Ramos (cell line): ENCODE results near the gene IFT81.
"Not testable (repeated sequence)": the region's sequence is repeated elsewhere in the genome, so short reads cannot be mapped to it uniquely, and the experiment has no call there.

Experiments used
- in situ Hi-C: fragments of 300-500 bp; cut with MboI; formaldehyde crosslinking; loops from one replicate; pipeline ENCODE4 v1.14.3; 2022; ENCODE audit warnings: low sequenced_read_pairs; ENCODE audit not compliant: unreplicated experiment

Gene IFT81, protein sequence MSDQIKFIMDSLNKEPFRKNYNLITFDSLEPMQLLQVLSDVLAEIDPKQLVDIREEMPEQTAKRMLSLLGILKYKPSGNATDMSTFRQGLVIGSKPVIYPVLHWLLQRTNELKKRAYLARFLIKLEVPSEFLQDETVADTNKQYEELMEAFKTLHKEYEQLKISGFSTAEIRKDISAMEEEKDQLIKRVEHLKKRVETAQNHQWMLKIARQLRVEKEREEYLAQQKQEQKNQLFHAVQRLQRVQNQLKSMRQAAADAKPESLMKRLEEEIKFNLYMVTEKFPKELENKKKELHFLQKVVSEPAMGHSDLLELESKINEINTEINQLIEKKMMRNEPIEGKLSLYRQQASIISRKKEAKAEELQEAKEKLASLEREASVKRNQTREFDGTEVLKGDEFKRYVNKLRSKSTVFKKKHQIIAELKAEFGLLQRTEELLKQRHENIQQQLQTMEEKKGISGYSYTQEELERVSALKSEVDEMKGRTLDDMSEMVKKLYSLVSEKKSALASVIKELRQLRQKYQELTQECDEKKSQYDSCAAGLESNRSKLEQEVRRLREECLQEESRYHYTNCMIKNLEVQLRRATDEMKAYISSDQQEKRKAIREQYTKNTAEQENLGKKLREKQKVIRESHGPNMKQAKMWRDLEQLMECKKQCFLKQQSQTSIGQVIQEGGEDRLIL

DNA sequence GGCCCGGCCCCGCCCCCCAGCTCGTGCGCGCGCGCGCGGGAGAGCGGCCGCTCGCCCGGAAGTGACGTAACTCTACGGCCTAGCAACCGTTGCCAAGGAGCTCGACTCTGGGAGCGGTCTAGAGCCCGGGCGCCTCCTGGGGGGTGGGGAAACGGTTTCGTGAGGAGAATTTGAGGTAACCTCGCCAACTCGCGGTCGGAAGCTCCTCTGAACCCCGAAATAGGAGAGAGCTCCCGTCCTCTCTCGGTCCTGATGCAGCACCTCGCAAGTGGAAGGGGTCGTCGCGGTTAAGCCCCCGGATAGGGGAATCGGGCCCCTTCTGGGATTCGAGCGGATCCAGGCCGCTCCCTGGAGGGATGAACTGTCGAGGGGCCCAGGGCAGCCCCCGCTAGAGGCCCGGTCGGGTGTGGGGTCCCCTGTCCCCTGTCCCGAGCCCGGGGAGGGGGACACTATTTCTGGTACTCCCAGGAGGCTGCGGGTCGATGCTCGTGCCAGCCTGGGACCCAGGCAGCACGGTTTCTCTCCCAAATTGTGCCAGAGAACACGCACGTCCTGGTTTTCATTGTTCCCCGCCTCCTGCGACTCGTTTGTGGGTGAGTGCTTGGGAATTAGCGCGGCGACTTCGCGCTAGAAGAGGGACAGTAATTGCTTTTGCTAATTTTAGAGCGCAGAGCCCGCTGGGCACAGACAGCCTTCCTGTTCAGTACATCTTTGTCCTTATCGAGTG lies at the start of gene IFT81:
Gene IFT81, plus strand, starts transcription at position 89 of the 727 bp plus-strand sequence. CDS start 3,024 bp downstream, outside the sequence.
- in situ Hi-C loops = no loop called here

DNA sequence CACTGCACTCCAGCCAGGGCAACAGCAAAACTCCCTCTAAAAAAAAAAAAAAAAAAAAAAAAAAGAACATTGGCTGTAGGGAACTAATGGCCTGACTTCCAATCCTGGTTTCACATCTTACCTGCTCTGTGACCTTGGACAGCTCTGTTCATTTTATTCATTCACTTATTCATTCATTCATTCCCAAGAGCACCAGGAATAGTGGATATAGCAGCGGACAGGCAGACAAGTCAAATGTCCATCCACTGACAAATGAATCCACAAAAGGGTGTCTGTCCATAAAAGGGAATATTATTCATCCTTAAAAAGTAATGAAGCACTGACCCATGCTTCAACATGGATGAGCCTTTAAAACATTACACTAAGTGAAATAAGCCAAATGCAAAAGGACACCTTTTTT lies 48.3 kb upstream of the IFT81 start:
- in situ Hi-C loops = no loop called here

DNA sequence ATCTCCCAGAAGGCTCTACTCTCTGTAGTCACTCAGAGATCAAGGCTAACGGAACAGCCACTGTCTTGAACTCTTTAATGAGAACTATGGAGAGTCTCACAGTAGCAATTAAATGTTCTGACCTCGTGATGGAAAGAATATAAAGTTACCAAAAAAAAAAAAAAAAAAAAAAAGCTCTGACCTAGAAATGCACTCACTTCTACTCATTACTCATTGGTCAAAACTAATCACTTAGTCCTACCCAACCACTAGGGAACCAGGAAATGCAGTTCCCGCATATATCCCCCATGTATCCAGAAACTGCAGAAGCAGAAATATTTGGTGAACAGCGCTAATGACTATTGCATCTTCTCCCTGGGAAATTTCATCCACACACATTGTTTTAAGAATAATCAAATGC lies 46.4 kb upstream of the IFT81 start:
- in situ Hi-C loops = no loop called here

DNA sequence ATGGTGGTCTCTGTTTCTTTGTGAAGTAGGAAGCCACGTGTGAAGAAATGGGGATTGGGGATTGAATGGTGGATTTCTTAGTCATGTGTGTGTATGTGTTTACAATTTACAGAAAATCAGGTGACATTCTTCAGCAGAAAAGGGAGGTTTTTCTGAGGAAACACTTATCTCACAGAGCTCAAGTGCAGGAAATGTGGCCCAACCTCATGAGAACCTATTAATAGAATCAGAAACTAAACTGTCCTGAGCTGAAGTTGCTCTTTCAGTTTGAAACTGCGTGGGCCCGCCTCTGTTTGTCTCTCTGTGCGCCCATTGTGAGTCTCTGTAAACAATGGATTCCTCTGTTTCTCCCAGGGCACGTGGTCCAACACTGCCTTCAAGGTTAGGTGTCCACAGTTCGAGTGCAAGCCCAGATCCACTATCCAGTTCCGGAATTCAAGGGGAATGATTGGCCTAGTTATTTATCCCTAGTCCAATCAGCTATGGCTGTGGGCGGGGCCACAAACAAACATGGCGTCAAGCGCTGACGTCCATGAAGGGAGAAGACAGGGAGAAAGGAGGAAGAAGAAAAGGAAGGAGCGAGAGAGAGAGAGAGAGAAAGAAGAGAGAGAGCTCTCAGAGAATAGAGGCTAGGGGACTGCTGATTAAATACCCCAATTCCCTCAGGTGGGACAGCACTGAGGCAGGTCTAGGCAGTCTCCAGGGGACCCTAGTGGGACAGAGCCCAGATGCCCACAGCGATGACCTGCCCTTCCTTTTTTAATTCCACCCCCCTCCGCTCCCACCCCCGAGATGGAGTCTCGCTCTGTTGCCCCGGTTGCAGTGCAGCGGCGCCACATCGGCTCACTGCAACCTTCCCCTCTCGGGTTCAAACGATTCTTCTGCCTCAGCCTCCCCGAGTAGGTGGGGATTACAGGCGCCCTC lies 44.4 kb upstream of the IFT81 start:
- in situ Hi-C loops = no loop called here

DNA sequence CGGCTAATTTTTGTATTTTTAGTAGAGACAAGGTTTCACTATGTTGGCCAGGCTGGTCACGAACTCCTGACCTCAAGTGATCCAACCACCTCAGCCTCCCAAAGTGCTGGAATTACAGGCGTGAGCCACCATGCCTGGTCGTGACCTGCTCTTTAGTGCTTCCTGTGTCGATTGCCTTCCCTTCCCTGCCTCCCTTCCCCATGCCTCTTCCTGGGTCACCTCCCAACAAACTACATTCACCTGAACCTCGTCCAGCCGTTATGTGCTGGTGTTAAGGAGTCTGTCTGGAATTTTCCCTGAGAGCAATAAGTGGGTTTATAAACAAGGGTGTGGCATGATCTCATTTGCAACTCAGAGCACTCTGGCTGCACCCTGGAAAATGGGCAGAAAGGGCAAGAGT lies 43.7 kb upstream of the IFT81 start:
- in situ Hi-C loops = no loop called here

DNA sequence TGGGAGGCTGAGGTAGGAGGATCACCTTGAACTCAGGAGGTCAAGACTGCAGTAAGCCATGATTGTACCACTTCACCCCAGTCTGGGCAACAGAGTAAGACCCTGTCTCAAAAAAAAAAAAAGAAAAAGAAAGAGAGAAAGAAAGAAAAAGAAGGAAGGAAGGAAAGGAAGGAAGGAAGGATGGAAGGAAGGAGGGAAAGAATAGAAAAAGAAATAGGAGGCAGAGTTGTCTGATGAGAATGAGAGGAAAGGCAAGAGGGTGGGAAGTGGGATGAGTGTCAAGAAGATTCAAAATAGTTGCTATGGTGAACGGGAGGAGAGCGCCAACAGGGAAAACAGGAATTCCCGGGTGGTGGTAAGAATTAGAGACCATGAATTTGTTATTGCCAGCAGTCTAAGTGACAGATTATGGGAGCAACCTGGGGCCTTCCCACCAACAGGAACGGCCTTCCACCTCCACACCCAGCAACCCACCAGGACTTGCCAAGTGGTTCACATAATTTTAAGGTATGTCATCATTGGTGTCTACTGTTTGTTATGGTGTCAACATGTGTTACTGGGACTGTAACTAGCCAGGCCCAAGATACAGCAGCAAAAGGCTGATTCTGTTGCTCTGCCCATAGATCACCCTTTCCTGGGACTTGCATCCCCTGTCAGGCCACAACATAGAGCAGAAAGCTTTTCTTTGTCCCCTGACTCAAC lies 39.7 kb upstream of the IFT81 start:
- in situ Hi-C loops = no loop called here

DNA sequence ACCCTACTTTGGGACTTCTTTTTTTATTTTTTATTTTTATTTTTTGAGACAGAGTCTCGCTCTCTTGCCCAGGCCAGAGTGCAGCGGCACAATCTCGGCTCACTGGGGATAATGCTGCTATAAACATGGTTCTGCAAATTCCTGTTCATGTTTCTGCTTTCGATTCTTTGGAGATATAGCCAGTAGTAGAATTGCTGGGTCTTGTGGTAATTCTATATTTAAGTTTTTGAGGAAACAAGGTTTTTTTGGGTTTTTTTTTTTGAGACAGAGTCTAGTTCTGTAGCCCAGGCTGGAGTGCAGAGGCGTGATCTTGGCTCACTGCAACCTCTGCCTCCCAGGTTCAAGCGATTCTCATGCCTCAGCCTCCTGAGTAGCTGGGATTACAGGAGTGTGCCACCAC lies 35.9 kb upstream of the IFT81 start:
- in situ Hi-C loops = not testable (repeated sequence)

DNA sequence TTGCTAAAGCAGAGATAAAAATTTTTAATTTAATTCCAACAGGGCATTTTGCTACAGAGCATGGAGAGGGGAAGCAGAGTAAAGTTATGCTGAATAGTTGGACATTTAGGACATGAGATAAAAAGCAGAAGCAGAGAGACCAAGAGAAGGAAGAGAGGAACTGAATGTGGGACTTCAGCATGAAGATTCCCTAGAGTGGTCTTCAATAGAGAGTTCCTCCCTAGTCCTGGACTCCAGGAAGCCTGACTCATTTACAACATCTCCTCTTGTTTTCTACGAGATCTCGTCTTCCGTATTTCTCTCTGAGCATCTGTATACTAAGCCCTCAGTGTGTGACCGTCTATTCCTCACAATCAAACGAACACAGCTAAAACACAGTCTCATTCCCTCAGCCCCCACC lies 35.2 kb upstream of the IFT81 start:
- in situ Hi-C loops = no loop called here

DNA sequence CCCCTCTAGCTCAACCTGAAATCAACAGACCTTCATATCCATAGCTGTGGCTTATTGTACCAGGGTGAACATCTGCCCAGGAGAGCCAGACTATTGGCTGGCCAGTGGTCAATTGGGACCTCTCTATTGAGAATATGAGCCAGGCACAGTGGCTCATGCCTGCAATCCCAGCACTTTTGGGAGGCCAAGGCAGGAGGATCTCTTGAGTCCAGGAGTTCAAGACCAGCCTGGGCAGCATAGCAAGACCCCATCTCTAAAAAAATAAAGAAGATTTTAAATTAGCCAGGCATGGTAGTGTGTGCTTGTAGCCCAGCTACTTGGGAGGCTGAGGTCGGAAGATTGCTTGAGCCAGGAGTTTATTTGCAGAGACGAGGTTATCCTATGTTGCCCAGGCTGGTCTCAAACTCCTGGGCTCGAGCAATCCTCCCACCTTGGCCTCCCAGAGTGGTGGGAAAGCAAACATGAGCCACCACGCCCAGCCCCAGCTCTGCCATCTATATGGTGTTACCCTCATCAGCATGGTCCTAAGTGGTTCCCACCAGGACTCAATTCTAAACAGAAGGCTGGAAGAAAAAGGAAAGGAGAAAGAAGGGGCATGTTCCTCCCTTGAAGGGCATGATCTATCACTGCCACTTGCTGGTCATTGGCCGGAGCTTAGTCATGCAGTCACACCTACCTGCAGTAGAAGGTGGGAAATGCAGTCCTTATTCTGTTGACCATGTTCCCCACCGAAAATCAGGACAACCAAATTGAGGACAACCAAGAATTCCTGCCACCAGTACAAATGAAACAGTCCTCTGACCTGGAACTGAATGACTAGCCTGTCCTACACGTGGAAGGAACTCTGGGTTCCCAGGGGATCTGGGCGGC lies 33.7 kb upstream of the IFT81 start:
- in situ Hi-C loops = loop anchor here (10.0 kb wide), 2 partner anchors 334 to 514 kb away; no protein-coding TSS in a partner anchor

DNA sequence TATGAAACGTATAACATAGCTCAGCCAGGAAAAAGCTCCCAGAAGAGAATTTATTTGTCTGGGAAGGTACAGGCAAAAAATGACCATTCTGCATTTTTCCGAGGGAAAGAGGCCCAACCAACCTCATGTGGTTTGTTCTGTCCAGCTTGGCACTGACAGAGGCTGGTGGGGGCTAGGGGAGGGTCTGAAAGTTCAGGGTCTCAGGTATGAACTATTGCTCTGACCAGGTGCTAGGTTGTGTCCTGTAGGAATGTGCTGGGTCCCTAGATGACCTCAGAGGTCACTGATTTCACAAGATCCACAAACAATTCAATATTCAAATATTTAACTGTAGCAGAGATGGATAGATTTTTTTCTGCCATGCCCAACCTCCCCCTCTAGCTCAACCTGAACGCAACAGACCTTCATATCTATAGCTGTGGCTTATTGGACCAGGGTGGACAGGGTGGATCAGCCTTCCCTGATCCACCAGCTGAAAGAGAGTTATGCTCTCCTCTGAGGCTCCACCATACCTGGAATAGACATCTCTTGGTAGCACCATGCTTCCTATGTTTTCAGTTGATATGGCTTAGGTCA lies 32.9 kb upstream of the IFT81 start:
- in situ Hi-C loops = loop anchor here (10.0 kb wide), 2 partner anchors 334 to 514 kb away; no protein-coding TSS in a partner anchor

DNA sequence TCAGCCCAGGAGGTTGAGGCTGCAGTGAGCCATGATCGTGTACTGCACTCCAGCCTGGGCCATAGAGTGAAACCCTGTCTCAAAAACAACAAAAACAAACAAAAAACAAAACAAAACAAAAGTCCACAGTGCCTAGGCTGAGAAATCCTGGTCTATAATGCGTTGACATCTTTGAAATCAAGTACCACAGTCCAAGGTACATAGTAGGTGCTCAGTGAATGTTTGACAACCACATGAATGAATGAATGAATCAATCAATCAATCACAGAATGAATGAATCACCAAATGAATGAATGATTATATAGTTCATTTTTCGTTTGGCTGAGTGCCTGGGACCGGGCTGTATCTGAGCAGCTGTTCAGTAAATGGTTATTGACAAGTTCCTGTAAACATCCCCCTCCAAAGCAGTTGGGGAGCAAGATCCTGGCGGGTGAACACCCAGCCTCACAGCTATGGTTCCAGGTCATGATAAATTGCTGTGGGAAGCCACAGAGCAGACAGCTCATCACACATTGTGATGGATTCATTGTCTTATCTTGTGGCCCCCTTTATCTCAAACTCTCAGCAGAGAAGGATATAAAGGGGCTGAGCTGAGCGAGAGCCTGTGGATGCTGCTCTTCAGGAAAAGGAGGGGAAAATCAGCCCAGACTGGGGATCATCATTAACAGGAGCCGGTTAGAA lies 30.4 kb upstream of the IFT81 start:
- in situ Hi-C loops = loop anchor here (10.0 kb wide), 2 partner anchors 331 to 511 kb away; no protein-coding TSS in a partner anchor

DNA sequence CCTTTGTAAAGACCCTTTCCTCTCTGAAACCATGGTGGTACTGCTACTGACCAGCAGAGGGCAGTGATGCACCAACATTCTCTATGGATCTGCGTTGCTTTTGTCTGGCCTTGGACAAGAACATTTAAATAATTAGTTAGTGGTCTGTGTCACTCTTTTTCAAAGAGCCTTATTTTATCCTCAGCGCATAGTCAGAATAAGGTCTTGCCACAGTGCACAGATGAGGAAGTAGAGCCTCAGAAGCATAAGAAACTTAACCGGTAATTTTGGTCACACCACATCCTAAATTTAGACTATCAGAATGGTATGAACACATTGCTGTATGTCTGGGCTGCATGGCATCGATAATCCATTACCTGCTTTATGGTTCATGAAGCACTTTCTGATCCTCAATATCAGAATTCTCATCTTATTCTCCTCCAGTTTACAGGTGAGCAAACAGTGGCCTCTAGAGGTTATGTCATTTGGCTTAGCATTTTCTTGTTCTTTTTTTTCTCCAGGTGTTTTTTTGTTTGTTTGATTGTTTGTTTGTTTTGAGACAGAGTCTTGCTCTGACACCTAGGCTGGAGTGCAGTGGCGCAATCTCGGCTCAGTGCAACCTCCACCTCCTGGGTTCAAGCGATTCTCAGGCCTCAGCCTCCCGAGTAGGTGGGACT lies 23.7 kb upstream of the IFT81 start:
- in situ Hi-C loops = loop anchor here (5.0 kb wide), 1 partner anchor 147 kb away; no protein-coding TSS in a partner anchor

DNA sequence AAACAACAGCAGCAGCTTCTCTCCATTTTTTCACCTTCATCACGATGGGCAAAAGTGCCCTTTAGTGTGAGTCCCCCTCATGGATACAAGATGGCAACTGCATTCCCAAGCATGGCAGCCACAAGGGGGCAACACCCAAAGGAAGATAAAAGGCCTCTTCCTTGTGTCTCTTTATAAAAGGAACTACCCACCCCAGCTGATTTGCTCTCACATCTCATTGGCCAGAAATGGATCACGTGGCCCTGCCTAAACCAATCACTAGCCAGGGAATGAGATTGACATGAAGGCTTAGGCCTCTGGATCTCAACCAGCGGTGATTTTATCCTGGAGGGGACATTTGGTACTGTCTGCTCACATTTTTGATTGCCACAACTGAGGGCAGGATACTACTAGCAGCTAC lies 21.9 kb upstream of the IFT81 start:
- in situ Hi-C loops = loop anchor here (5.0 kb wide), 1 partner anchor 145 kb away; no protein-coding TSS in a partner anchor

DNA sequence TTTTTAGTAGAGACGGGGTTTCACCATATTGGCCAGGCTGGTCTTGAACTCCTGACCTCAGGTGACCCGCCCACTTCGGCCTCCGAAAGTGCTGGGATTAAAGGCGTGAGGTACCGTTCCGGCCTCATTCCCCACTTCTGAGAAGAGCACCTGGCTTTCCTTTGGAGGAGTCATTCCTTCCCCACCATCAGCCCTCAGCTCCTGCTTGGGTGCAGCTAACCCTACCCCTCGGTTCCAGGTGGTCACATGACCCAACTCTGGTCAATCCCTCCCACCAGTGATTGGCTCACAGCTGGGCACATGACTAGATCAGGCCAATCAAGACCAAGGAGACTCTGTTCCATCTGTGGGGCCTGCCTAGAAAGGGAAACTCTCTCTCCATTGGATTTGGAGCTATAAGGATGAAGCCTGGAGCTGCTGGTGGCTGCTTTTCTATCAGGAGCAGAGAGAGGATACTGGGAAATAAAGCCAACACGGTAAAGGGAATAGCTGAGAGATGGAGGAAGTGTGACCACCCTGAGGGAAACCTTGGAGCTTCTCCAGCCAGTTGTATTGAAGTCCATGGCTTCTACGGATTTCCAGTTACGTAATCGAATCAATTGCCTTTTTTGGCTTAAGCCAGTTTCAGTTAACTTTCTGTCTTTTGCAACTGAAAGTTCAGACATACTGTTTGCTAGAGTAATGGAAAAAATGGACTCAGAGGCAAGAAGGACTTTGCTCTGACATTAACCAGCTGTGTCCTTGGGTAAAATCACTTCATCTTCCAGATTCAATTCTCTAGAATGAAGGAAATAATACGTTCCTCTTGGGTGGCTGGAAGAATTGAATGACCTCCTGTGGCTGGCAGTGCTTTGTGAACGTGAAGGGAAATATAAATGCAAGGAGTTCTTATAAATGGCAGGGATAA lies 19.7 kb upstream of the IFT81 start:
- in situ Hi-C loops = loop anchor here (5.0 kb wide), 1 partner anchor 143 kb away; no protein-coding TSS in a partner anchor

DNA sequence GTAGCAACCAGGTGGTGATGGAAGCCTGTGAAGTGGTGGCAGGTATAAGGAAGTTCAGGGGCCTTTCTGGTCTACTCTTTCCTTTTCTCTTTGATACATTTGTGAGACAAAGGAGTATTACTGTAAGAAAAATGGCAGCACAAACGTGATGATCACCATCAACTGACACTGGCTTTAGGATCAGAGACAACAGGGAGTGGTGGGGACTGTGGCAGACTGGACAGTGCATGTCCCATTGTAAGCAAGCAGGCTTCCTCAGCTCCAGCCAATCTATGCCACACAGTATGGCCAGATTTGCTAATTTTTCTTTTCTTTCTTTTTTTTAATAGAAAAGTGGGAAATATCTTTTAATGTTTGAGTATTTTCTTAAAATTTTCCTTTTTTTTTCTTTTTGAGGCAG lies 19.0 kb upstream of the IFT81 start:
- in situ Hi-C loops = no loop called here

DNA sequence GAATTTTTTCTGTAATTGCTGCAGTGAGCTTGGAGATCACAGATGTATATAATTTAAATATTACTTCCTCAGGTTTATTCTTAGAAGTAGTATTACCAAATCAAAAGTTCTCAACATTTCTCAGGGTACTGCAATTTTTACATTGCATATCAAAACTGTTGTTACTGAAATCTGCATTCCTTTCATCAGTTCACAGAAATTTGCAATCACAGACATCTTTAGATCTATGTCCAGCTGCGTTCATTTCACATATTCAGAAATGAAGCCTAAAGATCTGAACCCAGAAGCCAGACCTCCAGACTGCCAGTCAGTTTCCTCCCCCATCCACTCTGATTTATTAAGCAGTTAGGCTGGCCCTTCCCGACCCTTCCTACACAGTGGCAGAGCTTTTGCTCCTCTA lies 18.2 kb upstream of the IFT81 start:
- in situ Hi-C loops = no loop called here
